ENCODE measurements around the gene FGFRL1.

DNA sequence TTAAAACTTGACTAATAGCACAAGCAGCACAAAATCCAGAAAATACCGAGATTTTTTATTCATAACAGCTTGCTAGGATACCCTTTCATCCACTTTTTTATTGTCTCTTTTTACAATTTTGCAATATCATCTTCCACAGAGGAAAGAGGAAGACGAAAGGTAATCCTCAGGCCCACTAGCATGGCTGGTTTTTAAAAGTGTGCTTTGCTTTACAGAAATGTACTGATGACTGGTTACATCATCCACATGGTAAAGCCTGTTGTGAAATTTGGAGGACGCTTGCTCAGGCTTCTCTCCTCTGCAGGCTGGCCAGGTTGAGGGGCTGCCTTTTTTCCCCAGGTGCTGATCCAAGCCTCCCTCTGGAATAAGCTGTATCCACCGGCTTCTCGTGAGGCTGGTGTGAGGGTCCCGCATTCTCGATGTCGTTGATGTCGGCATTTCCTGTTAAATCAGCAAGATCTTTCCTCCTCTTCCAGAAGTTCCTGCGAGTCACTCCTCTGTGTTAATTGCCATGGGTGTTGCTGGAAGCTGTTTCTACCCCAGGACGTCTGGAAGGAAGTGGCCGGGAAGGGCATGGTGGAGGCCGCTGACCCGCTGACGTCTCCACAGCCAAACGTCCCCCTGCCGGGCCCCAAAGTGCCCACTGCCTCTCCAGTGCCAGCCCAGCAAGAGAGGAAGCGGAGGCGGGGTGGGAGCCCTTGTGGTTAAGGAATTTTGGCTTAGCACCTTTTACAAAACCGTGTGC is 32.3 kb upstream of the FGFRL1 start:
- no peak for TF ChIP-seq POLR2AphosphoS5 (IDR thresholded peaks at IDR 0.05; ENCODE audit: low read depth, low read length)
- TF ChIP-seq REST (IDR thresholded peaks at IDR 0.05; ENCODE audit: insufficient read depth in 1 of 2, low read depth in 2 of 2, low read length in 2 of 2), result no peak
